ENCODE results near the gene PDXP. TPM values are rescaled to one million over a fixed set of nuclear protein-coding genes. Genes with fewer than 3 reads are reported as not detected.
A peak's percentile ranks its signal among the peaks of the same experiment; 100 is the strongest.

Gene PDXP
- total RNA-seq, 1 experiment from 2014 or later, result 18.4 TPM

DNA sequence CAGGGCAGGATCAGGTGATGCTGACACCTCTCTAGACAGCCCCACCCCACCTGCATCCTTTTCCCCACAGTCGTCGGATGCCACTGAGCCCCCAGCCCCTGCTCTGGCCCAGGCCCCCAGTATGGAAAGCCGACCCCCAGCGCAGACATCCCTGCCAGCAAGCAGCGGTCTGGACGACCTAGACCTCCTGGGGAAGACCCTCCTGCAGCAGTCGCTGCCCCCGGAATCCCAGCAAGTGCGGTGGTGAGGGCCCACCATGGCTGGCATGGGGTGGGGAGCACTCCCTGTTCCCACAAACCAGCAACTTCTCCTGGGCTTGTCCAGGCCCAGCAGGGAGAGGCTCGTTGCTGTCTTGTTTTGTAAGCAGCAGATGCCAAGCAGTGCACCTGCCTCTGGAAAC, 28.6 kb upstream of the PDXP start:
- no TSS peak for BruUV-seq (replicated peaks)
- H3K4me3 Mint-ChIP-seq (ENCODE audit: low read depth, unreplicated experiment), result no peak overlapping the region
- peaks cover 46% of the 10 kb centered on the region for H3K36me3 Mint-ChIP-seq (ENCODE audit: insufficient read depth, unreplicated experiment)
- H3K27me3 Mint-ChIP-seq (ENCODE audit: unreplicated experiment), result no peaks in the 10 kb centered on the region
- H3K27ac Mint-ChIP-seq (ENCODE audit: unreplicated experiment), result no peak overlapping the region
- intact Hi-C loops (cut with micrococcal nuclease; ENCODE audit: unreplicated experiment), result no loop called here
- DNase-seq, result no peak
- H3K9me3 Mint-ChIP-seq (ENCODE audit: low read depth, unreplicated experiment), result no peaks in the 10 kb centered on the region
- TF ChIP-seq, protein P1, sequence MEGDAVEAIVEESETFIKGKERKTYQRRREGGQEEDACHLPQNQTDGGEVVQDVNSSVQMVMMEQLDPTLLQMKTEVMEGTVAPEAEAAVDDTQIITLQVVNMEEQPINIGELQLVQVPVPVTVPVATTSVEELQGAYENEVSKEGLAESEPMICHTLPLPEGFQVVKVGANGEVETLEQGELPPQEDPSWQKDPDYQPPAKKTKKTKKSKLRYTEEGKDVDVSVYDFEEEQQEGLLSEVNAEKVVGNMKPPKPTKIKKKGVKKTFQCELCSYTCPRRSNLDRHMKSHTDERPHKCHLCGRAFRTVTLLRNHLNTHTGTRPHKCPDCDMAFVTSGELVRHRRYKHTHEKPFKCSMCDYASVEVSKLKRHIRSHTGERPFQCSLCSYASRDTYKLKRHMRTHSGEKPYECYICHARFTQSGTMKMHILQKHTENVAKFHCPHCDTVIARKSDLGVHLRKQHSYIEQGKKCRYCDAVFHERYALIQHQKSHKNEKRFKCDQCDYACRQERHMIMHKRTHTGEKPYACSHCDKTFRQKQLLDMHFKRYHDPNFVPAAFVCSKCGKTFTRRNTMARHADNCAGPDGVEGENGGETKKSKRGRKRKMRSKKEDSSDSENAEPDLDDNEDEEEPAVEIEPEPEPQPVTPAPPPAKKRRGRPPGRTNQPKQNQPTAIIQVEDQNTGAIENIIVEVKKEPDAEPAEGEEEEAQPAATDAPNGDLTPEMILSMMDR (IDR thresholded peaks at IDR 0.05; ENCODE audit: unreplicated experiment), result no peak
- CTCF ChIA-PET, result interaction anchor here (0.6 kb wide), 1 partner anchor 158 kb away, joined by 3 read pairs; no protein-coding TSS in a partner anchor
- H3K4me1 Mint-ChIP-seq (ENCODE audit: low read depth, unreplicated experiment), result no peaks in the 10 kb centered on the region

- no peak overlapping the region for H3K27ac Mint-ChIP-seq (ENCODE audit: unreplicated experiment)
- no TSS peak for BruUV-seq (replicated peaks)
- CTCF ChIA-PET, result interaction anchor here (0.6 kb wide), 1 partner anchor 157 kb away, joined by 3 read pairs; no protein-coding TSS in a partner anchor
Observed at GRCh38 chr22:37630839-37631435, 27.6 kb upstream of the PDXP start.

GRCh38 chr22:37631448-37632173, 26.9 kb upstream of the PDXP start:
- CTCF ChIA-PET, result interaction anchor here (3.8 kb wide), 1 partner anchor 11 kb away, joined by 18 read pairs; no protein-coding TSS in a partner anchor
- no peak overlapping the region for H3K27ac Mint-ChIP-seq (ENCODE audit: unreplicated experiment)

More at GRCh38 chr22:37630839-37631435, 27.6 kb upstream of the PDXP start:
- Mint-ChIP-seq H3K36me3 (ENCODE audit: insufficient read depth, unreplicated experiment) (peaks cover 37% of the 10 kb centered on the region), H3K4me3 (ENCODE audit: low read depth, unreplicated experiment) (no peak overlapping the region), H3K4me1 (ENCODE audit: low read depth, unreplicated experiment) (no peaks in the 10 kb centered on the region), H3K9me3 (ENCODE audit: low read depth, unreplicated experiment) (no peaks in the 10 kb centered on the region), H3K27me3 (ENCODE audit: unreplicated experiment) (no peaks in the 10 kb centered on the region)
- intact Hi-C loops (cut with micrococcal nuclease; ENCODE audit: unreplicated experiment), result no loop called here
- TF ChIP-seq, protein P1 (IDR thresholded peaks at IDR 0.05; ENCODE audit: unreplicated experiment), result no peak
- DNase-seq, result no peak

DNA sequence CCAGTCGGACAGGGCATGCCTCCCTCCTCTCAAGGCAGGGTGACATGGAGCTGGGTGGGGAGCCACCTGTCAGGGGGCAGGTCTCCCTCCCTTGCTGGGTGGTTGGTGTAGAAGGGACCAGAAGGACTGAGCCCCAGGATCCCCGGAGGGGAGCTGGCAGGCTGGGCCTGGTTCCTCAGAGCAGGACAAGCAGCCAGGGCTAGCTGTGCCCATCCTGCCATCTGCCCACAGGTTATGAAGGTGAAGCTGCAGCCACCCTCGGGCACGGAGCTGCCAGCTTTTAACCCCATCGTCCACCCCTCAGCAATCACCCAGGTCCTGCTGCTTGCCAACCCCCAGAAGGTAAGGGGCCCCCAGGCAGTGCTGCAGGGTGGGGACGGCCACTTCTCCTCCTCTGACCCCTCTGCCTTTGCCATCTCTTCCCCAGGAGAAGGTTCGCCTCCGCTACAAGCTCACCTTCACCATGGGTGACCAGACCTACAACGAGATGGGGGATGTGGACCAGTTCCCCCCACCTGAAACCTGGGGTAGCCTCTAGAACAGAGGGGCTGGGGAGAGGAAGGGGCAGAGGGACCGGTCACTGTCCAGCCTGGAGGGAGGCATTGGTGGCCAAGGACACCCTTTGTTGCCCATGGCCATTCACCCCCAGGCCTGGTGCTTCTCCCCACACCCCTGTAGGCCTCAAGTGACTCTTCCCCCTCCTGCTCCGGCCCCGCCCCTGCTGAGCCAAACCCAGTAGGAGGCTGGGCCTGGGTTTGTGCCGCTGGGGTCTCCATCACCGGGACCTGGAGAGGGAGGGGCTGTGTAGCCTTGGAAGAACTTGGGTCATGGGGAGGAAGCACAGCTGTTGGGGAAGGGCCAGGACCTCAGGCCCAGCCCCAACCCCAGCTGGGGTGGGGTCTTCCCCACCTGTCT, 26.1 kb upstream of the PDXP start:
- TF ChIP-seq, protein P1 (IDR thresholded peaks at IDR 0.05; ENCODE audit: unreplicated experiment), result no peak
- Mint-ChIP-seq H3K27ac (ENCODE audit: unreplicated experiment) (no peak overlapping the region), H3K36me3 (ENCODE audit: insufficient read depth, unreplicated experiment) (peaks cover 35% of the 10 kb centered on the region), H3K27me3 (ENCODE audit: unreplicated experiment) (no peaks in the 10 kb centered on the region), H3K9me3 (ENCODE audit: low read depth, unreplicated experiment) (no peaks in the 10 kb centered on the region), H3K4me1 (ENCODE audit: low read depth, unreplicated experiment) (no peaks in the 10 kb centered on the region), H3K4me3 (ENCODE audit: low read depth, unreplicated experiment) (no peak overlapping the region)
- CTCF ChIA-PET, result interaction anchor here (3.8 kb wide), 1 partner anchor 11 kb away, joined by 18 read pairs; no protein-coding TSS in a partner anchor
- DNase-seq, result no peak
- intact Hi-C loops (cut with micrococcal nuclease; ENCODE audit: unreplicated experiment), result no loop called here
- BruUV-seq (replicated peaks), result TSS peak; percentile 13

More at GRCh38 chr22:37631448-37632173, 26.9 kb upstream of the PDXP start:
- no peaks in the 10 kb centered on the region for H3K9me3 Mint-ChIP-seq (ENCODE audit: low read depth, unreplicated experiment)
- H3K4me3 Mint-ChIP-seq (ENCODE audit: low read depth, unreplicated experiment), result no peak overlapping the region
- no peaks in the 10 kb centered on the region for H3K4me1 Mint-ChIP-seq (ENCODE audit: low read depth, unreplicated experiment)
- DNase-seq, result no peak
- H3K36me3 Mint-ChIP-seq (ENCODE audit: insufficient read depth, unreplicated experiment), result peaks cover 32% of the 10 kb centered on the region
- TF ChIP-seq, protein P1 (IDR thresholded peaks at IDR 0.05; ENCODE audit: unreplicated experiment), result no peak
- no TSS peak for BruUV-seq (replicated peaks)
- intact Hi-C loops (cut with micrococcal nuclease; ENCODE audit: unreplicated experiment), result no loop called here
- no peaks in the 10 kb centered on the region for H3K27me3 Mint-ChIP-seq (ENCODE audit: unreplicated experiment)

Data from Calu3 (cell line).